Measurements from ENCODE around the gene RASD2.

Gene RASD2

GRCh38 chr22:35533365-35534029 lies 7.1 kb upstream of the RASD2 start:
- intact Hi-C loops (cut with DNase I; ENCODE audit: low total_unique reads) = no loop called here
- Histone ChIP-seq H3K27ac (no peak overlapping the region), H3K36me3 (no peaks in the 10 kb centered on the region), H3K27me3 (no peaks in the 10 kb centered on the region), H3K9me3 (peaks cover 0 to 14% (median 0%) of the 10 kb centered on the region in 3 donors), H3K4me3 (no peak overlapping the region), H3K4me1 (peaks cover 0 to 16% (median 11%) of the 10 kb centered on the region in 4 donors)
- DNase-seq = no peak
- no peak for TF ChIP-seq CTCF (IDR thresholded peaks at IDR 0.05)

GRCh38 chr22:35534091-35534490 lies 6.5 kb upstream of the RASD2 start:
- Histone ChIP-seq H3K4me1 (peaks cover 0 to 22% (median 11%) of the 10 kb centered on the region in 4 donors), H3K4me3 (no peak overlapping the region), H3K27ac (no peak overlapping the region), H3K27me3 (no peaks in the 10 kb centered on the region), H3K9me3 (peaks cover 0 to 10% (median 0%) of the 10 kb centered on the region in 3 donors), H3K36me3 (no peaks in the 10 kb centered on the region)
- no peak for DNase-seq
- intact Hi-C loops (cut with DNase I; ENCODE audit: low total_unique reads) = no loop called here
- TF ChIP-seq CTCF (IDR thresholded peaks at IDR 0.05) = no peak

GRCh38 chr22:35537232-35537631 lies 3.4 kb upstream of the RASD2 start:
- Histone ChIP-seq H3K4me1 (peaks cover 0 to 47% (median 34%) of the 10 kb centered on the region in 4 donors), H3K27ac (peak overlapping the region; percentile 76), H3K27me3 (peaks cover 0 to 3% of the 10 kb centered on the region in 2 donors), H3K36me3 (no peaks in the 10 kb centered on the region), H3K4me3 (no peak overlapping the region), H3K9me3 (no peaks in the 10 kb centered on the region)
- TF ChIP-seq CTCF (IDR thresholded peaks at IDR 0.05) = no peak
- intact Hi-C loops (cut with DNase I; ENCODE audit: low total_unique reads) = no loop called here
- no peak for DNase-seq

- Histone ChIP-seq H3K36me3 (no peaks in the 10 kb centered on the region), H3K4me3 (no peak overlapping the region), H3K9me3 (no peaks in the 10 kb centered on the region), H3K27me3 (peaks cover 0 to 3% of the 10 kb centered on the region in 2 donors), H3K27ac (peak overlapping the region; percentile 78 to 79), H3K4me1 (peaks cover 0 to 49% (median 34%) of the 10 kb centered on the region in 4 donors)
- intact Hi-C loops (cut with DNase I; ENCODE audit: low total_unique reads) = no loop called here
- DNase-seq = no peak
- TF ChIP-seq CTCF (IDR thresholded peaks at IDR 0.05) = peak; percentile 43 to 49
Measured at GRCh38 chr22:35538801-35539321, 1.8 kb upstream of the RASD2 start.

GRCh38 chr22:35539487-35539886 lies 1.1 kb upstream of the RASD2 start:
- H3K36me3 ChIP-seq = no peaks in the 10 kb centered on the region
- peaks cover 0 to 3% of the 10 kb centered on the region in 2 donors for H3K27me3 ChIP-seq
- peak overlapping the region; percentile 78 to 79 for H3K27ac ChIP-seq
- no peaks in the 10 kb centered on the region for H3K9me3 ChIP-seq
- H3K4me1 ChIP-seq = peaks cover 0 to 49% (median 34%) of the 10 kb centered on the region in 4 donors
- no peak for DNase-seq
- intact Hi-C loops (cut with DNase I; ENCODE audit: low total_unique reads) = no loop called here
- peak overlapping the region; percentile 57 to 64 for H3K4me3 ChIP-seq
- no peak for TF ChIP-seq CTCF (IDR thresholded peaks at IDR 0.05)
